Loucy (cell line): ENCODE results near the gene CSPG4.

Experiments
- H2AFZ ChIP-seq: fragments of 200-600 bp; sonication (generic); 2 replicates; pipeline ENCODE4 v1.6.0; 2016; ENCODE audit warnings: antibody characterized with exemption, mild to moderate bottlenecking, low read length, moderate library complexity
- H3F3A ChIP-seq: fragments of 200-600 bp; 2 replicates; pipeline ENCODE4 v1.6.0; 2016; ENCODE audit warnings: antibody characterized with exemption, low read depth, mild to moderate bottlenecking
- H3K27me3 ChIP-seq: fragments of 200-600 bp; sonication (generic); 2 replicates; pipeline ENCODE4 v1.6.1; 2014; ENCODE audit warnings: low read length, mild to moderate bottlenecking; ENCODE audit not compliant: insufficient read depth, poor library complexity, severe bottlenecking
- H3K36me3 ChIP-seq: fragments of 200-600 bp; sonication (generic); 2 replicates; pipeline ENCODE4 v1.6.1; 2016; ENCODE audit warnings: low read length; ENCODE audit not compliant: insufficient read depth
- H3K4me1 ChIP-seq: fragments of 200-600 bp; sonication (generic); 2 replicates; pipeline ENCODE4 v1.5.1; 2014; ENCODE audit warnings: low read length, mild to moderate bottlenecking; ENCODE audit not compliant: insufficient read depth, poor library complexity, severe bottlenecking
- H3K4me2 ChIP-seq: fragments of 200-600 bp; sonication (generic); 2 replicates; pipeline ENCODE4 v1.6.0; 2014; ENCODE audit warnings: antibody characterized with exemption, low read length, low read depth, mild to moderate bottlenecking; ENCODE audit not compliant: poor library complexity, severe bottlenecking
- H3K4me3 ChIP-seq: fragments of 200-600 bp; sonication (generic); 2 replicates; pipeline ENCODE4 v1.5.1; 2014; ENCODE audit warnings: low read length, mild to moderate bottlenecking, mixed read lengths; ENCODE audit not compliant: poor library complexity, severe bottlenecking
- H3K79me2 ChIP-seq: fragments of 200-600 bp; sonication (generic); 2 replicates; pipeline ENCODE4 v1.6.1; 2014; ENCODE audit warnings: low read length; ENCODE audit not compliant: insufficient read depth
- H3K9ac ChIP-seq: fragments of 200-600 bp; sonication (generic); 2 replicates; pipeline ENCODE4 v1.6.0; 2014; ENCODE audit warnings: mild to moderate bottlenecking, low read depth, low read length, moderate library complexity; ENCODE audit not compliant: poor library complexity, severe bottlenecking
- H3K9me2 ChIP-seq: fragments of 200-600 bp; sonication (generic); replicated peaks from 2 replicates; pipeline ENCODE4 v1.6.1; 2016; ENCODE audit warnings: low read depth, low read length, mixed read lengths
- H3K9me3 ChIP-seq: fragments of 200-600 bp; sonication (generic); 2 replicates; pipeline ENCODE4 v1.6.1; 2014; ENCODE audit warnings: mild to moderate bottlenecking, antibody characterized with exemption, low read length, low read depth; ENCODE audit not compliant: insufficient read depth
- H4K20me1 ChIP-seq: fragments of 200-600 bp; sonication (generic); 2 replicates; pipeline ENCODE4 v1.6.0; 2014; ENCODE audit warnings: antibody characterized with exemption, low read length, mild to moderate bottlenecking; ENCODE audit not compliant: insufficient read depth, poor library complexity, severe bottlenecking
- EZH2phosphoT487 ChIP-seq: fragments of 200-600 bp; IDR thresholded peaks from 2 replicates; pipeline ENCODE4 v1.6.1; 2018; ENCODE audit warnings: antibody characterized with exemption, mild to moderate bottlenecking, moderate library complexity, borderline replicate concordance
- TF ChIP-seq, protein P1 (sequence below): fragments of 200-600 bp; sonication (generic); conservative IDR thresholded peaks from 2 replicates; pipeline ENCODE4 v1.5.1; 2014; ENCODE audit warnings: mild to moderate bottlenecking, antibody characterized with exemption, low read length

The CSPG4 gene

DNA sequence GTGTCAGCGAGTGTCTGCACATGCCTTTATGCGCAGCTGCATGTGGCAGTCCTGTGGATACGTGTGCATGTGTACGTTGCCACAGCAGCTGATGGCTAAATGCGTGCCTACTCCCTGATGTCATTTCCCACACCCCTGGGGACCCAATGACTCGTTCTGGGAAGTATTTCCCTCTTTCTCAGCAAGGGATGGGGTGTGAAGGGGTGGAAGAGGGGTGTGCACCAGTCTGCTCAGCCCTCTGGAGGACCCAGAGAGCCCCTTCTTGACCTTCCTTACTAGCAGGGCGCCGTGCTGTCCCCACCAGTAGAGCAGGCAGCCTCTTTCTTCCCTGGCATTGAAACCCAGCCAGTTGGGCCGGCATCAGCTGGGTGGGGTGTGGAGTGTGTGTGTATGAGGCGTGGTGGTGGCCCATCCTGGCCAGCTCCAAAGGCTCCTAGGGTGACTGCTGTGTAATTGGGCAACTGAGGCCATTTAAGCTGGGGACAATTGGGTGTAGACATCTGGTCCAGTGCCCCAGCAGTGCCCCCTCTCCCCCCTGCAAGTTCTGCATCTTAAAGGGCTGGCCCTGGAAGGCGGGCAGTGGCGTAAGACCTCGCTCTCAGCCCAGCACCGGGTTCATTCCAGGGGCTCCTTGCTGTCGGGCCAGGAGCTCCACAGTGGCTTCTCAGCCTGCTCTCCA, 45.7 kb downstream of the CSPG4 start:
- Histone ChIP-seq H4K20me1 (no peaks in the 10 kb centered on the region), H3K79me2 (no peaks in the 10 kb centered on the region), H3K36me3 (no peaks in the 10 kb centered on the region), H3K4me1 (no peaks in the 10 kb centered on the region), H3K9ac (no peak overlapping the region), H3K9me3 (no peaks in the 10 kb centered on the region), H3K4me2 (no peak overlapping the region), H3K27me3 (no peaks in the 10 kb centered on the region), H3K9me2 (no peaks in the 10 kb centered on the region), H3K4me3 (no peak overlapping the region), H2AFZ (no peak overlapping the region), H3F3A (no peaks in the 10 kb centered on the region)
- no peak for TF ChIP-seq EZH2phosphoT487
- TF ChIP-seq, protein P1, sequence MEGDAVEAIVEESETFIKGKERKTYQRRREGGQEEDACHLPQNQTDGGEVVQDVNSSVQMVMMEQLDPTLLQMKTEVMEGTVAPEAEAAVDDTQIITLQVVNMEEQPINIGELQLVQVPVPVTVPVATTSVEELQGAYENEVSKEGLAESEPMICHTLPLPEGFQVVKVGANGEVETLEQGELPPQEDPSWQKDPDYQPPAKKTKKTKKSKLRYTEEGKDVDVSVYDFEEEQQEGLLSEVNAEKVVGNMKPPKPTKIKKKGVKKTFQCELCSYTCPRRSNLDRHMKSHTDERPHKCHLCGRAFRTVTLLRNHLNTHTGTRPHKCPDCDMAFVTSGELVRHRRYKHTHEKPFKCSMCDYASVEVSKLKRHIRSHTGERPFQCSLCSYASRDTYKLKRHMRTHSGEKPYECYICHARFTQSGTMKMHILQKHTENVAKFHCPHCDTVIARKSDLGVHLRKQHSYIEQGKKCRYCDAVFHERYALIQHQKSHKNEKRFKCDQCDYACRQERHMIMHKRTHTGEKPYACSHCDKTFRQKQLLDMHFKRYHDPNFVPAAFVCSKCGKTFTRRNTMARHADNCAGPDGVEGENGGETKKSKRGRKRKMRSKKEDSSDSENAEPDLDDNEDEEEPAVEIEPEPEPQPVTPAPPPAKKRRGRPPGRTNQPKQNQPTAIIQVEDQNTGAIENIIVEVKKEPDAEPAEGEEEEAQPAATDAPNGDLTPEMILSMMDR: no peak

DNA sequence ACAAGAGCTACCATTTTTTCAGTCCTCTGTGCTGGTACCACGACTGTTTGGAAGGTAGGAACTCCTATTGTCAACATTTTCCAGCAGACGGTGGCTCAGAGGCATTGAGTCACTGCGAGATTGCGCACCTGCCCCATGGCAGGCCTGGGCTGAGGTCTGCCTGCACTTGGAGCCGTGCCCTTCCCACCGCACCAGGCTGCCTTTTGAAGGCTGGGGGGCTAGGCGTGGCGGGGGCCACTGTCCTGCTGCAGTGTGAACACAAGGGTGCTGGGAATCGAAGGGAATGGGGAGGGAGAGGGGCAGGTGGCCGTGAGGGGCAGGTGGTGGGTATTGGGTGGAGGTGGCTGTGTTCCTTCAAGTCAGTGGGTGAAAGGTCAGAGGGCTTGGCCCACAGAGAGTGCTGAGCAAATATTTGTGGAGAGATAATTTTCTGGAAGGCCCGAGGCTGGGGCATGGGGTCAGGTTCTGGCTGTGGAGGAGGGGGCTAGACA, 48.7 kb downstream of the CSPG4 start:
- no peak overlapping the region for H3K9ac ChIP-seq

DNA sequence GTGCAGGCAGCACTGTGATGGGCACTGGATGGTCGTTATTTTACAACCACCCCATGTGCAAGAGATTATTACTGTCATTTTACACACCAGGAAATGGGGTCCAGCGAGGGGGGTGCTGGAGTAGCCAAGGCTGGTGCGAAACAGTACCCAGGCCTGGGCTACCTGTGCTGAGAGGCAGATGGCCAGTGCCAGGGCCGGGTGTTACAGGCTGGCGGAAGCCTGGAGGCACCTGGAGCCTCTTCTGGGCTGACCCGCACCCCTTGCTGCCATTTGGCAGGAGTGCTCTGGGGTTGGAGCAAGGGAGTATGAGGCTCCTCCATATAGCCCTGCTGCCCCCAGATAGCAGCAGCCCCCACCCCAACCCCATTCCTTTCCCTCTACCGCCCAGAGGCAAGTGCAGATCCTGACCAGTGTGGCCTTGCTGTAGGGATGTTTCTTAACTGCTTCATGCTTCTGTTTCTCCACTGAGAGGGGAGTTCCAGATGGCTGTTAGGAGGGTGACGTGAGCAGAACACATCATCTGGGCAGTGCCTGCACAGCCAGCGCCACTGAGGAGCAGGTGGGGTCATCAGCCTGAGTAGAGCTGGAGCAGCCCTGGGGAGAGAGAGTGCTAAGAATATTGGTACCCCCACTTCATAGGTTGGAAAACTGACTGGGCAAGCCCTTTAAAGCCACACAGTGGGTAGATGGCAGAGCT, 49.7 kb downstream of the CSPG4 start:
- no peak for TF ChIP-seq EZH2phosphoT487
- TF ChIP-seq, protein P1: no peak
- no peak overlapping the region for H3K4me2 ChIP-seq
- no peaks in the 10 kb centered on the region for H3K9me2 ChIP-seq
- no peak overlapping the region for H3K9ac ChIP-seq
- no peaks in the 10 kb centered on the region for H3K27me3 ChIP-seq
- H3K79me2 ChIP-seq: no peaks in the 10 kb centered on the region
- no peaks in the 10 kb centered on the region for H3K4me1 ChIP-seq
- no peaks in the 10 kb centered on the region for H3K9me3 ChIP-seq
- H3F3A ChIP-seq: no peaks in the 10 kb centered on the region
- H4K20me1 ChIP-seq: no peaks in the 10 kb centered on the region
- no peak overlapping the region for H3K4me3 ChIP-seq
- H2AFZ ChIP-seq: no peak overlapping the region
- no peaks in the 10 kb centered on the region for H3K36me3 ChIP-seq

More for the DNA sequence above, 48.7 kb downstream of the CSPG4 start:
- H3K4me3 ChIP-seq: no peak overlapping the region
- H3K9me3 ChIP-seq: no peaks in the 10 kb centered on the region
- TF ChIP-seq, protein P1: no peak
- no peak for TF ChIP-seq EZH2phosphoT487
- H3K79me2 ChIP-seq: no peaks in the 10 kb centered on the region
- no peak overlapping the region for H2AFZ ChIP-seq
- H3K4me2 ChIP-seq: no peak overlapping the region
- no peaks in the 10 kb centered on the region for H4K20me1 ChIP-seq
- H3K9me2 ChIP-seq: no peaks in the 10 kb centered on the region
- H3F3A ChIP-seq: no peaks in the 10 kb centered on the region
- no peaks in the 10 kb centered on the region for H3K27me3 ChIP-seq
- H3K36me3 ChIP-seq: no peaks in the 10 kb centered on the region
- H3K4me1 ChIP-seq: no peaks in the 10 kb centered on the region
